Ecto neural progenitor cell (in vitro differentiated cells): Measurements from ENCODE around the gene PARD6A.
"Not testable (repeated sequence)": the region's sequence is repeated elsewhere in the genome, so short reads cannot be mapped to it uniquely, and the experiment has no call there.

Source experiments
- DNase-seq: peaks from one replicate; pipeline ENCODE4 v3.0.0-alpha.2; 2018; ENCODE audit warnings: low spot score

PARD6A gene

DNA sequence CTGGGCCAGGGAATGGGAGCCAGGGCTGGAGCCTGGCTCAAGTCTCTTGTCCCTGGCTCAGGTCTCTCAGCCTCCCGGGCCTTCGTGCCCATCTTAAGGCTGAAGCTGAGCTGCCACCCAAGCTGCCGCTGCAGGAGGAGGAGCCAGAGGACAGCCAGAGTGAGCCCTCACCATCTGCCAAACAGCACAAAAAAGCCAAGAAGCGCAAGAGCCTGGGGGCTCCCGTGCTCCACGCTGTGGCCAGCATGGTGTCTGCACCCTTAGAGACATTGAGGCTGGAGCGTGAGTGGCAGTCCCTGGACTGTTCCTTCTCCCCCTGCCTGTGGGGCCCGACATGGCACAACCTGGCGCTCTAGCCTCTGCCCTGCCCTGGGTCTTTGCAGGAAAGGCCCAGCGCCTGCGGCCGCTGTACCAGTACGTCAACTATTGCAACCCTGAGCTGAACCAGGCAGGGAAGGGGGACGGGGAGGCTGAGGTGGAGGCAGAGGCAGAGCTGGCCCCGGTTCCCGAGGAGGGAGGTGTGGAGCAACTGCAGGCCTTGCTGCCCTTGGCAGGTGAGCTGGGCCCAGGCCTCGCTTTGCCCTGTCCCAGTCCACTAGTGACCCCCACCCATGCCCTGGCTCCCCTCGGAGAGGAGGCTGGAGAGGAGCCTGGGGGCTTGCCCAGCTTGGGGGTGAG lies 7.2 kb downstream of the PARD6A start:
- DNase-seq, result peak; percentile 88

DNA sequence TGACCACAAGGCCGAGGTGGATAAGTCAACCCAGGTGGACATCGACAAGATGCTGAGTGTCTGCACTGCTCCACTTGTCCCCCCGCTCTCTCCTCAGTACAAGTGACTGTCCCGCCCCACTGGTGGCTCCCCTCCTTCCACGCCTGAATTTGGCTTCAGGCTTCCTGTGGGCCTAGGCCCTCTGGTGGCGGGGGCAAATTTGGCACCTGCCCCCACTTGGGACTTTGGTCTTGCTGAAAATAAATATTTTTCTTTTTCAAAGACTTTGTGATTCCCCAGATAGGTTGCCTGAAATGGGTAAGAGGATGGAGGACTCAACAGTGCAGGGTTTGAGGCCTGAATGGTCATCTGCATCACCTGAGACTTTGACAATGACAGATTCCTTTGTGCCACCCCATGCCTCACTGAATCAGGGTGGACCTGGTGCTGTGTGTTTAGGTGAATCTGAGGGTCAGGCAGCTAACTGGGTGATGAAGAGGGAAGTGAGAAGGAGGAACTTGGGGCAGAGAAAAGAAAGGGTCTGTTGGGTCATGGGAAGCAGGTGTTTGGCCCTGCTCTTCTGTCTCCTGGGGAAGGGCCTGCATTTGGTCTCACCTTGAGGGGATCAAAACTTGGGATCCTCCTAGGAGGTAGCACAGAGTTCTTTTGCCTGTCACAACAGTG lies 7.9 kb downstream of the PARD6A start:
- no peak for DNase-seq

DNA sequence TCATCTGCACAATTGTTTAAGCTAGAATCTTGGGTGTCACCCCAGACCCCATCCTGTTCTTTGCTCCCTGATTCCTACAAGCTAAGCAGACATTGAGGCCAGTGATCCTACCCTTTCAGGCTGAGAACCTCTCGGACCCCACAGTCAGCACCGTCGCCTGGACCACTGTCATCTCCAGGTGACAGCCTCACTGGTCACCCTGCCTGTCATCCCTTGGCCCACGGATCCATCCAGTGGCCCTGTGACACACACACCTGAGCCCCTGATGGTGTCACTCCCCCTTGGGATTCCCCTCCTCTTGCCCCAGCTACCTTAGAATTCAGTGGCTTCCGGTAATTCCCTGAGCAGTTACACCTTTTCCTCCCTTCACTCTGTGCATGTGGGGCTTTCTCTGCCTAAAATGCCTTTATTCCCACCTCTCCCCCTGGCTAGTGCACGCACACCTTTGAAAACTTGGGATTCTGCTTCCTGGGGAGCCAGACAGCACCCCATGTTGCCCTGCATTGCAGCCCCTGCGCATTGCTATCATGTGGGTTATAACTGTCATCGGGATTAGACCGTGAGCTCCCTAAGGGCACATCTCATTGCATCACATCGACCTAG lies 8.8 kb downstream of the PARD6A start:
- no peak for DNase-seq

DNA sequence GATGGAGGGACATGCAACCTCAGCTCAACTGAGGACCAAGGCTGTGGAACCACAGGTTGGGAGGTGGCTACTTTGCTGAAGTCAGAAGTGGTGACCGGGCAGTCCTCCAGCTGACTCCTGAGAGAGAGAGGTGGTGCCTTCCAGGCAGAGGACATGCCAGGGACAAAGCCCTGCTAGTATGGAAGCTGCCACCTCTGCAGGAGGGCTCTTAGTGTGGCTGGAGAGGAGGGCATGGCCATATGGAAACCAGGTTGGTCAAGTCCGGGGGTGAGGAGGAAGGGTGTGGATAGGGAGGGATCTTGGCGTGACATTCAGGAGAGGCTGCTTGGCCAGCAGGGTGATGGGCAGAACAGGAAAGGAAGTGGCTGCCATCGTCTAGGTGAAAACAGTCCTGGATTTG lies 11.5 kb downstream of the PARD6A start:
- DNase-seq, result no peak

DNA sequence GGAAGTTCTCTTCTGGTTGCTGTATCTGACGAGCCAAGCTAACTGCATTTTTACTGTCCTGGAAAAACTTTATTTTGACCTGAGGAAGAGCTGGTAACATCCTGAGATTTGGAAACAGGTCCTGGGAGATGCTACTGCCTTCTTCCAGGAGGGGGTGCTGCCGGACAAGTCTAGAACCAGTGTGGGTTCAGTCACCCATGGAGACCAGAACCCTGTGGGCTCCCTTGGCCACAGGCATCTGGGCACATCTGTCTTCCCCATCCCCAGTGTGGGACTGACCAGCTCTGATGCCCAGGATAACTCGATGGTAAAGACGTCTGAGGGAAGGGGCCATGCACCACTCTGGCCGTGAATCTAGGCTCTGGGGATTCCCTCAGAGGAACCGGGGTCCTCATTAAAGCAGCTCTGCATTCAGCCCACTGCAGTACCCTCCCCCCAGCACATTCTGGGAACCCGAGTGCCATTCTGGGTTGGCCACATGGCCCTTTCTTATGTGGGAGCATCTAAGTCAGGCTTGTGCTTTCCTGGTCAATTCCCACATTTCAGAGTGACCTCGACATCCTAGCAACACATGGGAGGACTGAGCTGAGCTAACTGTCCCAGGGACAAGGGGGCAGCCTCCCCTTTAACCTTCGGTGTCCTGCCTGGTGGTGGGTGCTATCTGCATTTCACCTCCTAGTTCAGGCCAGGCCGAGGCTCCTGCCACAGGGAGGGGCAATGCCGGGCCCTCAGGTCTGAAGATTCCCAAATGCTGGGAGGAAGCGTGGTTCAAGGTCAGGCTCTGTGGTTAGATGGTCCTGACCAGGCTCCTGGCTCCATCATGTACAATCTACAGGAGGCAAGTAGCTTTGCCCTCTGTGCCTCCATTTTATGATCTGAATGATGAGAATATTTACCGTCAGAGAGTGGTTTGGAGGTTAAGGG lies 12.2 kb downstream of the PARD6A start:
- no peak for DNase-seq

DNA sequence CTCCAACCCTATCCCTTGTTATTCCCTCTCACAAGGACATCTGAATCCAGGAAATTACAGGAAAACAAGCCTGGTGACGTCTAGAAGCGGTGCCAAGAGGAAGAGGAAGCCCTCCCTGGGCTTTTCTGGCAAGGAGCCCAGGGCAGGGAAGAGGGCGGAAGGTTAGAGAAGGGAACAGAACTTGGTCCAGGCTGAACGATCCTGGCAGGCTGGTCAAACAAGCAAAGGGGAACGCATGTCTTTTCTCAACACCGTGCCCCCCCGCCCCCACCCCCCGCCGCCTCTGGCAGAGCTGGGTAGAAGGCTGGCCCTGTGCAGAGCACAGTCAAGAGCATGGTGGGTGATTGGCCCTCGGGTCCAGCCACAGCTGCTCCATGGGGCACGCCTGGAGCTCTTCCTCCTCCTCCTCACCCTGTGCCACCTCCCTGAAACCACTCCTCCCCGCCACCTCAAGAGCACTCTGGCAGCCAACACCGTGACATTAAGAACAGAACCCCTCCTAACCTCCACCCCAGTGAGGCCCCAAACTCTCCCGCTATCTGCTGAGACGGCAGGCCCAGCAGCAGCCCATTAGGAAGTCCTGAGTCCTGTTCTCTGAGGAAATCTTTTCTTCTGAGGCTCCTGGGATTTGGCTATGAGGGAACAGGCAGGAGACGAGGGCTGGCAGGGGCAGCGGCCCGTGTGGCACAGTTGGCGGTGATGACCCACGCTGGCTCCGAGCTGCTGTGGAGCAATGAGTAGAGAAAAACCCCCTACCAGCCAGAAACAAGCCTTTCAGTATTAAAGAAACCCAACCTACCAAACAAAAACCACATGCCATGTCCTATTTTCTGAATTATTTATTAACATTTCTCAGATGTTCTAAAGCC lies 13.2 kb downstream of the PARD6A start:
- DNase-seq, result no peak

DNA sequence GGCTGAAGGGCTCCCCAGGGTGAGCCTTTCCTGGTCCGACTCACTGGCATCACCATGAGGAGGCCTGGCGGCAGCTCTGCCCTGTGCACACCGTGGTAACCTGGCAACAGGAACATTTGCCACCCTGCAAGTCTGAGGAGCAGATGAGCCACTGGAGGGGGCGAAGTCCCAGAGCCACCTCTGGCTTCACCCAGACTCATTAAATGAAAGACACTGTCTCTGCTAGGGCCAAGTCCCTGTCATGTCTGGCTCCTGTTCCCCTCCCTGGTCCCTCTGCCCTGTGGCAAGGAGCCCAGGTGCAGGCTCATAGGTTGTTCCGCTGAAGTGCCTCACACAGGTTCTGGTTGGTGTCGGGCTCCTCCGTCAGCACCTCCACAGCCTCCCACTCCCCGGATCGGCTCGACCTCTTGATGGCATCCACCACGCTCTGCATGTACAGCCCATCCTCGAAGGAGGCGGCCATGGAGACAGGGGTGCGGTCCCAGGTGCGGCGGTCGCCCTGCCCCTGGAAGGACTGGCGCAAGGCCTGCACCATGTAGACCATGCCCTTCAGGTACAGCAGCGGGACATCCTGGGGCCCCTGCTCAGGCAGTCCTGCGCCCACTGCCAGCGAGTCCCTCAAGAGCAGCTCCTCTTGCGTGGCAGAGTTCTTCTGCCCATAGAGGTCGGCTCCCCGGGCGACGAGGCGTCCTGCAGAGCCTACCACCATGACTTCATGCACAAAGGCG lies 14.3 kb downstream of the PARD6A start:
- DNase-seq, result no peak

DNA sequence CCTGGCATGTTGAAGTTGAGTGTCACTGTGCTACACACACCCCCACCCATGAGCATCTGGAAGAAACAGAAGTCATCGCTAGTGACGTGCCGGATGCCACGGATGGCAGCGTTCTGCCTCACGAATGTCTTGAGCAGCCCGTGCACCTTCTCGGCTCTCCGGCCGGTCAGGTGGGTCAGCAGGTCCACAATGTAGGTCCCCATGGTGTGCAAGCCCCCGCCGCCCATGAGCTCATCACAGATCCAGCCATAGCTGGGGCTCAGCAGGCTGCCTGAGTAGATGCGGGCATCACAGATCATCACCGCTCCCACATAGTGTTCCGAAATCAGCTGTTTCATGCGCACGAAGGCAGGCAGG lies 14.8 kb downstream of the PARD6A start:
- DNase-seq, result no peak

DNA sequence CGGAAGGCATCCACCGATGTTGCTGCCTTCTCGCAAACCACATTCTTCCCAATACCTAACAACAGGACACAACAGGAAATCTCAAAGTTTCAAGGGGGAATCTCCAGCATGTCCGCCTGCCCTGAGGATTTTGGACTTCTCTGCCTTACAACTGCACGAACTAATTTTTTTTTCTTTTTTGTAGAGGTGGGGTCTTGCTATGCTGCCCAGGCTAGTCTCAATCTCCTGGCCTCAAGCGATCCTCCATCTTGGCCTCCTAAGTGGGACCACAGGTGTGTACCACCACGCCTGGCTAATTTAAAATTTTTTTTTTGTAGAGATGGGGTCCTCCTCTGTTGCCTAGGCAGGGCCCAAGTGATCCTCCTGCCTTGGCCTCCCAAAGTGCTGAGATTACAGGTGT lies 15.2 kb downstream of the PARD6A start:
- DNase-seq, result no peak

DNA sequence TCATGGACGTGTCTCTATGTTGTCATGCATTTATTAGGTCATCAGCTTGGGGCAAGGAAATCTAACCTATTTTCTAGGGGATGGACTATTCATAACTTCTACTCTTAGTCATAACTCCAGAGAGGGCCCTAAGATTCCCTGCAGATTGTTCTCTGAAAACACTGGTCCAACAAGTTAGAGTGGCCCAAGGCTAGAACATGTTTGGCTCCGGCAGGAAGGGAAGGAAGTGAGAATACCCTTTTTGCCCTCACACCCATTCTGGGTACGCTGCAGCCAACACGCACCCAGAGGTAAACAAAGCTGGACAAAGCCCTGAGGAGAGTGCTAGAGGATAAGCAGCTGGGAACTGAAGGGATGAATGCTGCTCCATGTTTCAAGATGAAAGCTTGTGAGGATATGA lies 15.8 kb downstream of the PARD6A start:
- DNase-seq, result no peak

DNA sequence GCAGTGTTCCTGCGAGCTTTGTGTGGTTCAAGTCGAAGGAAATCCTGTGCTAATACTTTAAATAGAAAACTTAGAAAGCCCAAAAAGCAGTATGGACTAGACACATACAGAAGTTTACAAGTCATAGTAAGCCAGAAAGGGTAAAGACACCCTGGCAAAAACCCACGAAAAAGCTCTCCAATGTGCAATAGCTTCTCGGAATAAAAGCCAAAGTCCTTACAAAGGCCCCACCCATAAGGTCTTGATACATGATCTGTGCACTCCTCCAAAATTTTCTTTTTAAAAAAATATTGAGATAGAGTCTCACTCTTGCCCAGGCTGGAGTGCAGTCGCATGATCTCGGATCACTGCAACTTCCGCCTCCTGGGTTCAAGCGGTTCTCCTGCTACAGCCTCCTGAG lies 16.2 kb downstream of the PARD6A start:
- no peak for DNase-seq

DNA sequence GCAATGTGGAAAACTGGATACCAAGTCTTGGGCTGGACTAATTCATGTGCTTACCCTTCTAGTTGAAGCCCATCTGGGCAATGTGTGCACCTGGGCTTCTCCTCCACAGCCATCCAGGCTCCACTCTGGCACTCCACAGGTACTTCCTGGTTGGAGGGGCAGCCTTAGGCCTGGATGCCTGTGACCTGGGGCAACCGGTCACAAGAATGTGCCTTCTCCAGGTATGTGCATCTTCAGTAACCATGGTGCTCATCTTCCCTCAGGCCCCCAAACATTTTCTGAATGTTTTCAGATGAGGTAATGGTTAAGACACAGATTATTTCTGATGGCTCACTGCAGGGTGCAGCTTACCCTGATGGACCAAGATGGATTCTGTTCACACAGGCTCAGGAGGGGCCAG lies 17.0 kb downstream of the PARD6A start:
- no peak for DNase-seq

DNA sequence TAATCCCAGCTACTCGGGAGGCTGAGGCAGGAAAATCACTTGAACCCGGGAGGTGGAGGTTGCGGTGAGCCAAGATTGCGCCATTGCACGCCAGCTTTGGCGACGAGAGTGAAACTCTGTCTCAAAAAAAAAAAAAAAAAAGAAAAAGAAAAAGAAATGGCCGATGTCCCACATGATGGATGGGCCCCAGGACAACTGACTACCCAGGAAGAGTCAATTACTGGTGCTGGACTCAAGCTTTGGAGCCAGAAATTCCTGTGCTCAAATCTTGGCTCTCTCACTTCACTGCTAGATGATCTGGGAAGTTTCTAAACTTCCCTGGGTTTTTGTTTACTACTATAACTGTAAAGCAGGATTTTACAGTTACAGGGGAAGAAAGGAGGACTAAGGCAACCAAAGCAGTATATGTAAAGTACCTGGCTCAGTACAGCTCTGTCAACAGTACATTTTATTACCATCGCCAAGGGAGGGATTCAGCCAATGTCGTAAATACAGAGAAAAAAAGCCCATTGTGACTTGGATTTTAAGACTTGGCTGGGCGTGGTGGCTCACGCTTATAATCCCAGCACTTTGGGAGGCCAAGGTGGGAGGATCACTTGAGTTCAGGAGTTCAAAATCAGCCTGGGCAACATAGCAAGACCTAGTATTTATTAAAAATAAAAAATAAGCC lies 17.7 kb downstream of the PARD6A start:
- DNase-seq, result no peak

DNA sequence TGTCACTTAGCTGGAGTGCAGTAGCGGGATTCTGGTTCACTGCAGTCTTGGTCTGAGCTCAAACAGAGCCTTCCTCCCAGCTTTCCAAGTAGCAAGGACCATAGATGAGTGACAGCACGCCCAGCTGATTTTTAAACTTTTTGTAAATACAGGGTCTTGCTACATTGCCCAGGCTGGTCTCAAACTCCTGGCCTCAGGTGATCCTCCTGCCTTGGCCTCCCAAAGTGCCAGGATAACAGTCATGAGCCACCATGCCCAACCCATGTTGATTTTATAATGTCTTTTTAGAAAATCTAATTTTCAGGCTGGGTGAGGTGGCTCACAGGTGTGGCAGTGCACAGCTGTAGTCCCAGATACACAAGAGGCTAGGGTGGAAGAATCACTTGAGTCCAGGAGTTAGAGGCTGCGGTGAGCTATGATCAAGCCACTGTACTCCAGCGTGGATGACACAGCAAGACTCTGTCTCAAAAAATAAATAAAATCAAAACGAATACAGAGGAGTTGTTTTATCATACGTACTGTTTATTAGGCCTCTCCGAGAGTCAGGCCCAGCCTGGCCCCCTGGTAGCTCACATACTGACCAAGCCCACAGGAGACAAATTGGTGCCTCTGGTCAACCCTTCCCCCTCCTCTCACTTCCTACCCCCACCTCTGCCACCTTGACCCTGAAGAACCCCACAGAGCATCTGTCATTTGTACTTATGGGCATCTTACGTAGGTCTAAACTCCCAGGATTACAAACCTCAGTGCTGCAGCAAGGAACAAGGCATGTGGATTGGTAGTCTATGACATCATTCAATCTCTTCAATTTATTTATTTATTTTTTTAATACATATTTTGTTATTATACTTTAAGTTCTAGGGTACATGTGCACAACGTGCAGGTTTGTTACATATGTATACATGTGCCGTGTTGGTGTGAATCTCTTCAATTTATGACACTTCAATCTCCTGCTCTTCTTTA lies 19.5 kb downstream of the PARD6A start:
- DNase-seq, result no peak

DNA sequence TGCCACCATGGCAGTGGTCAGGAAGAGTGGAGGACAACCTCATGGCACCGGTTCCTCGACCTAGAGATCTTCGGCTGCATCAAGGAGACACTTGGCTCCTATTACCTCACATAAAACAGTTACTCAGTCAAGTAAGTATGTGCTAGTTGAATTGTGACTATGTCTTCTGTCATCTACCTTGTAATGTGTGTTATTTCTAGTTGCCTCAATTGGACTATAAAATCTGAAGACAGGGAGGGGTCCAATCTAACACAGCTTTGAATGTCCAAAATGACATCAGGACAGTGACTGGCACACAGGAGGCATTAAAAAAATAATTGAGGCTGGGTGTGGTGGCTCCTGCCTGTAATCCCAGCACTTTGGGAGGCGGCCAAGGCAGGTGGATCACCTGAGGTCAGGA lies 23.0 kb downstream of the PARD6A start:
- DNase-seq, result no peak

DNA sequence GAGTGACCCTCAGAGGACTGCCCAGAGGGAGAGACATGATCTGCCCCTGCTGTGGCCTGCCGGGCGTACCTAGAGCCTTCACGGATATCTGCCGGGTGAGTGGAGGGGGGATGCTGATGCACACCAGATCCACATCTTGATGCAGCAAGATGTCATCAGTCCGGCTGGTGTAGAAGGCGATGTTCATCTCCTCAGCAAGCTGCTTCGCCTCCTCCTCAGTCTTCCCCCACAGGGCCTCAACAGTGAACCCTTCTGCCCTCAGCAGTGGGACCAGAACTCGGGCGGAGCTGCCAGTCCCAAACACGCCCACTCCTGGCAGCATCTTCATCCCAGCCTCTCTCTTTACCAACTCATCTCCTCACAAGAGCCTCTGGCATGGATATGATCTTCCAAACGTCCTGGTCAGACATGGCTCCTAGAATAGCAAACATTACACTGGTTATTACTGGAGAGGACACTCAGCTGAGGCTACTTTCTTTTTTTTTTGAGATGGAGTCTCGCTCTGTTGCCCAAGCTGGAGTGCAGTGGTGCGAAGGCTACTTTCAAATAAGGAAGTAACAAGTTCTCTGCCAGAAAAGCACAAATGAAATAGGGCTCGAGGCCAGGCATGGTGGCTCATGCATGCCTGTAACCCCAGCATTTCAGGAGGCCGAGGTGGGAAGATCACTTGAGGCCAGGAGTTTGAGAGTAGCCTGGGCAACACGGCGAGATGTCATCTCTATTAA lies 24.8 kb downstream of the PARD6A start:
- DNase-seq, result no peak

DNA sequence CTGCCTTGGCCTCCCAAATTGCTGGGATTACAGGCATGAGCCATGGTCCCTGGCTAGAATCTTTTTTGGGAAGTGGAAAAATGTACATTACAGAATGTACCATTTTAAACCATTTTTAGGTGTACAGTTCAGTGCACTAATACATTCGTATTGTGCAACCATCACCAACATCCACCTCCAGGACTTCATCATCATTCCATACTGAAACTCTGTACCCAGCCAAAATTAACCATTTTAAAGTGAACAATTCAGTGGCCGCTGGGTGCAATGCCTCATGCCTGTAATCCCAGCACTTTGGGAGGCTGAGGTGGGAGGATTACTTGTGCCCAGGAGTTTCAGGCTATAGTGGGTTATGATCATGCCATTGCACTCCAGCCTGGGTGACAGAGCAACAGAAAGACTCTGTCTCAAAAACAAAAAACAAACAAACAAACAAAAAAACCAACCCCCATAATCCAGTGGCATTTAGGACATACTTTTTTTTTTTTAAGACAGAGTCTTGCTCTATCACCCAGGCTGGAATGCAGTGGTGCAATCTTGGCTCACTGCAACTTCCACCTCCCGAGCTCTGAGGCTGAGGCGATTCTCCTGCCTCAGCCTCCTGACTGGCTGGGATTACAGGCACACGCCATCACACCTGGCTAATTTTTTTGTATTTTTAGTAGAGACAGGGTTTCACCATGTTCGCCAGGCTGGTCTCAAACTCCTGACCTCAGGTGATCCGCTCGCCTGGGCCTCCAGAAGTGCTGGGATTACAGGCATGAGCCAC lies 32.9 kb downstream of the PARD6A start:
- not testable (repeated sequence) for DNase-seq

DNA sequence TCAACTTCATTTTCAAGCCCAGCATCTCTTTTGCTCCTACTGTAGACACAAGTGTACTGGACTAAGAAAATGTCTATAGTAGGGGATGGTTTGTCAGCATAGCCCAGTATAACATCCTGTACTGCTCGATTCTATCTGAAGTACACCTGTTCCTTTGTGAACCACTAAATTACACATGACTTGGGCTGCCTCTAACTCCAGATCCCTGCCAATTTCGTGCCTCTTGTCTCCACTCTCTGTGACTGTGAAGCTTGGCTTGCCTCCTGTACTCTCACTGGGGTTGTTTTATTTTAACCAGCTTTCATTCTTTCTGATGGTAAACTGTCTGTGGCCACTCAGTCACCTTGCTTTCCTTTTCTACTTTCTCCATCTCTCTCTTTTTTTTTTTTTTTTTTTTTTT lies 33.9 kb downstream of the PARD6A start:
- no peak for DNase-seq
